Hematopoietic multipotent progenitor cell treated with erythropoietin and hydrocortisone succinate and interleukin-3 and kit ligand, for 6 days (in vitro differentiated cells): ENCODE measurements around the gene FLRT2.

ENCODE experiments used
- DNase-seq: peaks from one replicate; pipeline ENCODE4 v3.0.0-alpha.2; 2015

The FLRT2 gene

GRCh38 chr14:85529803-85530574, at the start of gene FLRT2:
FLRT2 (plus strand) TSS chr14:85530144; CDS start chr14:85621515, 91,371 bp downstream.
- no peak for DNase-seq

- no peak for DNase-seq
Observed at GRCh38 chr14:85481471-85481870, 48.5 kb upstream of the FLRT2 start.

DNA sequence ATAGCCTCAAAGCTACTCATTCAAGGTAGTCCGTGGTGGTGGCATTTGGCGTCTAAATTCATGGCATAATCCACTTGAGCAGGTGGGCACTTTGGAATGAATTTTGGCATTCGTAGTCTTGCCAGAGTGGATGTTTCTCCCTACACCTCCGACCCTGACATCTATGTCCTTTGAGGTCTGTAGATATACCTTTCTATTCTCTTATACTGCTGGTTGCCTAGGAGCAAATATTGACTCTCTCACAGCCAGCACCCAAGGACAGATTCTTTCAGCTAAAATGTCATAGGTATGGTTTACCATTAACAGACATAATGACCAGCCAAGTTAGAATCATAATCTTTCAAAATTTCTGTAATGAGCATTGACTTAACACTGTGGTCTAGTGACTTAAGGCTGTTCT, 47.4 kb upstream of the FLRT2 start:
- DNase-seq, result no peak

- no peak for DNase-seq
Observed at GRCh38 chr14:85483037-85483436, 46.9 kb upstream of the FLRT2 start.

DNA sequence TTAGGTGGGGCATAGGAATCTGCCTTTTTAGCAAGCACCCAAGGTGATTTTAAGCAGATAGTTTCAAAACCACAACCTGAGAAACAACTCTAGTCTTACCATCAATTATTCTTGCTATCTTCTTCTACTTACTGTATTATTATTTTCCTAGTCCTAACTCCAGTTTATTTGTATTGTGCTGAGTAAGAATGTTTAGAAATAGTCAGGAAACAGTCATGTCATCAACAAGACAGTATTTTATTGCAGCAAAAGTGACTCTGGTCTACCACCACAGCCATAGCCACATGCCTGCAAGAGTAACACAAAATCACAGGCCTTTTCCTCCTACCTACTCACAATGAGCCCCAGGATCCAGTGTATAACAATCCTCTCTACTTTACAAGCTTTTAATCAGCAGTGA, 46.3 kb upstream of the FLRT2 start:
- no peak for DNase-seq

- DNase-seq, result no peak
Observed at GRCh38 chr14:85487215-85487614, 42.7 kb upstream of the FLRT2 start.

- DNase-seq, result no peak
Observed at GRCh38 chr14:85501751-85502150, 28.2 kb upstream of the FLRT2 start.

DNA sequence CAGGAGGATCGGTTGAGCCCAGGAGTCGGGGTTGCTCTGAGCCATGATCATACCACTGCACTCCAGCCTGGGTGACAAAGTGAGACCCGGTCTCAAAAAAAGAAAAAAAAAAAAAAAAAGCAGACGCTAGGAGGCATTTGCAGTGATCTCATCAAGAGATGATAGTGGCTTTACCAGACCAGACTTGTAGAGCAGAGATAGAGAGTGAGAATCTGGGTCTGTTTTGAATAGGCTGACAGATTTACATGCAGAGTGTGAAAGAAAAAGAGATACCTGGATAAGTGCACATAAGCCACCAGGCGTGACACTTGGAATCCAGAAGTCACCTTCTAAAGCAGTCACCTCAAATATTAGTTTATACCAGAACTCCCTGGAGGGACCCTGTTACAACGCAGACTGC, 21.1 kb upstream of the FLRT2 start:
- DNase-seq, result no peak

- DNase-seq, result no peak
Observed at GRCh38 chr14:85512451-85512850, 17.5 kb upstream of the FLRT2 start.

DNA sequence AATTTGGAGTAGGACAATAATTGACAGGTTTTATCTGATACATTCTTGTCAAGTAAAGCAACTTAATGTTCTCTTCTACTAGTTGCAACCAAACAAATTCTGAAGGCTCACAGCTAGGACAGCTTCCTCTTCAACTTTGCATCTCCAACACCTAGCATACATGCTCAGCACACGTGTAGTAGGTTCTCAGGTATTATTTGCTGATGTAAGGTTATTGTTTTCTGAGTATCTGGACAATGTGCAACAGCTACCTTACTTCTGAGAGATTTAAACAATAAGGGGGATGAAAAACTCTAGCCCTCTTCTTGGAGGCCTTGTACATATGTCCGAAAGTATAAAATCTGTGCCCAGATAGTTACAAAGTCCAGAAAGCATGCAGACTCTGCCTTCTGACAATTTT, 15.5 kb upstream of the FLRT2 start:
- no peak for DNase-seq

DNA sequence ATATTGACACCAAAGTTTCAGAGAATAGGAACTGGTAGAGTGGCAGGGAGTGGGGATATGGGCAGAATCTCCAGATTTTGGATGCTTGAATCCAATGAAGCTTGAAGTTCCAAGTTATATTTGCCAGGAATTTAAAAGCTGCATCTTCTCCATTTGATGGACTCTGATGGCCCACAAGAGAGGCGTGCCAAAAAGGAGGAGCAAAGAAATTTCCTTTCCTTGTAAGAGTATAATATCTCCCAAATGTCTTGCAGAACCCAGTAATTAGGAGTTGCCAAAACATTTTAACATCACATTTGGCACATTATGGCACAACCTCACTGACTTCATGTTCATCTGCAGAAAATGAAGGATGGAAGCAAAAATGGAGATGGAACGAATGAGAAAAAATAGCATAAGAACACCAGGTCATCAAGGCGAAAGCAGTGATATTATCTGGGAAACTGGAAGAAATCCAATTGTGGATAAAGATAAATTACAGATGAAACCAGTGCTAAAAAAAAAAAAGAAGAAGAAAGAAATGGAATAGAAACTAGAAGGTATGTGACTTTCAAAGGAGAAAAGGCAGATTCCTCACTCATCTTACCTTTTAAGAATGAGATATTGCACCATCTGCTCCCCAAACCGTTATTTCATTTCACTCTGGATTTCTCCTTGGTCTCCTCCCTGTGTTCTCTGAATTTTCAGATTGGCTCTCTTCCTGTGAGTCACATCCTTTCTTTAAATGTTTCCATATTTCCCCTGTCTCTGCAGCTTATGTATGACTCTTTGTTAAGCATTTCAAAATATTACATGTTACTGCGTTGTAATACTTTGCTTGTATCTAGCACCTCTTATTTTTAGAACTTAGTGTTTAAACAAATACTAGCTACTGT, 13.5 kb upstream of the FLRT2 start:
- no peak for DNase-seq

- DNase-seq, result no peak
Observed at GRCh38 chr14:85517114-85517688, 12.7 kb upstream of the FLRT2 start.

DNA sequence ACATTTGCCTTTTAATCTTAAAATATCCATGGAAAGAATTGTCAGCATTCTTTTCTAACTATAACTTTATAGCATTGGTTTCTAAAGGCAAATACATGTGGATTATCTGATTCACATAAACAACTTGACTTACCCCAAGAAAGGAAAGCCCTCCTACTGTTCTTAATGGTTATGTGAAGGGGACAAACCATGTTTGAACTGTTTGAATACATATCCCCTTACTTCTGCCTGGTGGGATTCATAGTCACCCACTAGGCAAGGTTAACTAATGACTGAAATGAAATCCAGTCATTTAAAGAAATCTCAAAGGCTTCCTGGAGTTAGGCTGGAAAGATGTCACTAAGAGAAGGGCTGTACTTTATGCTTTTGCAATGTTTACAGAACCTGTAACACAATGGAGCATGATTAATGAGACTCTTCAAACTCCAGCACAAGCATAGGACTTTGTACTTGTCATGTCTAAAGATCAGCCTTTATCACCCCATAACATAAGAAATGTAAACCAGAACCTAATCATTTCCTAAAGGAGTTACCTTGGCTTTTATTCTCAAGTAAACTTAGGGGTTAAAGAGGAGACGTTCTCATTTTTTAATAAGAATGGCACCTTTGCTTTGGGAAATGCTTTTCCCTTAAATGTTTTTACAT, 10.2 kb upstream of the FLRT2 start:
- no peak for DNase-seq

DNA sequence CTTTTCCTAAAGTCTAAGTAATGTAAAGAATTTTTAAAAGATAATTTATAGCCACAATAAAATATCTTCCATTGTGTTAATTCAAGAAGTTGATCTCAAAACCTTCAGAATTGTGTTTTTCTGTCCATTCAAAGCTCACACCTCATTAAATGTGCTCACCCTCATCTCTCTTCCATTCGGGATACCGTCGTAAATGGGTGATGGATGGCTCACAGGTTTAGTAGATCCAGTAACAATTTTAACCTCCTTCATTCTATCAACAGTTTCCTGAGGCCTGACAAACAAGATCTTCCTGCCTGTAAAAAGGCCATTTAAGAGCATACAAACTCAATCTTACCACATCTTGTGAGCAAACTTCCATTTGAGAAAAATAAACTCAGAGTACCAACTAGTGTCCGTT, 9.4 kb upstream of the FLRT2 start:
- DNase-seq, result no peak

GRCh38 chr14:85523624-85524023, 6.3 kb upstream of the FLRT2 start:
- DNase-seq, result no peak

DNA sequence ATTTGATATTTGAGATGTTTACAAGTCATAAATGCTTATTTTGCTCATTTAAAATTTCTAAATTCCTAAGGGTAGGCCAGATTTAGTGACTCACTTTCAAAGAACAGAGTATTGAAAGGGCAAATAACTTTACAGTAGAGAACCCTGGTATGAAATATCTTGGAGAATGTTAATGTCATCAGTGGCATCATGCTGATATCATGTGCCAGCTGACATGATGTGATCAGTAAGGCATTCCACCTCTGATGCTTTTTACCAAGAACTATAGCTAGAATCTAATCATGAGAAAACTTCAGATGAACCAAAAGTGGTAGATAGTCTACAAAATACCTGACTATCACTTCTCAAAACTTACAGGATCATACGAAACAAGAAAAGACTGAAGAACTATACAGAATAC, 2.9 kb upstream of the FLRT2 start:
- no peak for DNase-seq

DNA sequence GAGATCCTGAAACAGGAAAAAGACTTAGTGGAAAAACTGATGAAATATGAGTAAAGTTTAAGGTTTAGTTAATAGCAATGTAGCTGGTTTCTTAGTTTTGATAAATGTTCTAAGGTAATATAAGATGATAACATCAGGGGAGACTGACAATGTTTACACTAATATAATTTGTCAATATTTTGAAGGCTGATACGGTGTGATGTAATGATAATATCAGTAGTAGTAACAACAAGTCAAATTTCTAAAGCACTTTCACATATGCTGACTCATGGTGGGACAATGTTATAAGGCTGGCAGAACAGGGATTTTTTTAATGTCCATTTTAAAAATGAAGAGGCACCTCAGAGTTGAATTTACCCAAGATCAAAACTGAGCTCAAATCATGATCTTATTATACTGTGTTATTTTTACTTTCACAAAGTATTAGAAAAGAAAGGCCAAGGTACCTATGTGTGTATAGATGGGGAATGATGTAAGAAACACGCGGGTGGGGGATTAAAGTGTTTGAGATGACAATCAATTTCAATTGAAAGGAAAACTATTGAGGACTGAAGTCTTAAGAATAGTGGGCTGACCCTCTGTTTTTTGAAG, 2.4 kb upstream of the FLRT2 start:
- no peak for DNase-seq

GRCh38 chr14:85528080-85528896, 1.7 kb upstream of the FLRT2 start:
- no peak for DNase-seq

- DNase-seq, result no peak
Observed at GRCh38 chr14:85528897-85529631, 880 bp upstream of the FLRT2 start.

- no peak for DNase-seq
Observed at GRCh38 chr14:85530626-85531025, 682 bp downstream of the FLRT2 start.

DNA sequence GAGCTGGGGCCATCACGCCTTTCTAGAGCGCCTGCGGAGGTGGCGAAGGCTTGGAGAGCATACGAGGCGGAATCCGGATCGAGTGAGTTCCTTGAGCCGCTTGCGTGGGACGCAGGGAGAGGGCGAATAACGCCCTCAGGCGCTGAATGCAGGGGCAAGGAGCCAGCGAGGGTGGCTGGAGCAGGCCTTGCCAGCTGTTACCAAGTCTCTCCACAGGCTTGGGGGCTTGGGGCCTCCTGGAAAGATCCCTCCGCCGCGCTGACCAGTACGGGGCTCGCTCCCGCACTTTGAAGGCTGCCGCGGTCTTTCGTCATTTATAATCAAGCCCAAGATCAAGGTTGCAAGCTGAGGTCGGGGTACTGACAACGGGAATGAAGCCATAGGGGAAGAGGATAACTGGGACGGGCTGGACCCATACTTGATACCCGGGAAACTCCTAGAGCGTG, 1.2 kb downstream of the FLRT2 start:
- DNase-seq, result no peak
